M059J (cell line): ENCODE measurements around the gene TK2. TPM values are rescaled to one million over a fixed set of nuclear protein-coding genes. Genes with fewer than 3 reads are reported as not detected.
"Not testable (repeated sequence)": the region's sequence is repeated elsewhere in the genome, so short reads cannot be mapped to it uniquely, and the experiment has no call there.

Experiments used
- DNase-seq: peaks from one replicate; pipeline ENCODE4 v3.0.0-alpha.2; 2012; ENCODE audit warnings: low read depth
- total RNA-seq: library from RNA; depleted of rRNA; stranded (reverse); fragments of >200 nt; shearing (Covaris generic); gene quantifications from 2 replicates; pipeline ENCODE4 v1.2.3, GENCODE V29; 2014; rRNA removed

The TK2 gene
- total RNA-seq = 13.6 and 25.2 TPM in 2 replicates

GRCh38 chr16:66549284-66550131 is at the start of gene TK2:
TK2 (minus strand) TSS chr16:66550122; CDS start chr16:66550061, 61 bp downstream.
- peak; percentile 69 for DNase-seq

- DNase-seq = no peak
These were observed 48.2 kb upstream of the TK2 start for GRCh38 chr16:66598111-66598510.

- DNase-seq = no peak
These were observed 47.3 kb upstream of the TK2 start for GRCh38 chr16:66596986-66597848.

GRCh38 chr16:66596559-66596958 is 46.6 kb upstream of the TK2 start:
- not testable (repeated sequence) for DNase-seq

GRCh38 chr16:66594739-66595138 is 44.8 kb upstream of the TK2 start:
- DNase-seq = no peak

GRCh38 chr16:66592814-66593213 is 42.9 kb upstream of the TK2 start:
- no peak for DNase-seq

- DNase-seq = no peak
These were observed 42.3 kb upstream of the TK2 start for GRCh38 chr16:66592241-66592640.

GRCh38 chr16:66591018-66591417 is 41.1 kb upstream of the TK2 start:
- no peak for DNase-seq

GRCh38 chr16:66590322-66590721 is 40.4 kb upstream of the TK2 start:
- DNase-seq = no peak

GRCh38 chr16:66588981-66589713 is 39.2 kb upstream of the TK2 start:
- DNase-seq = peak; percentile 49

- no peak for DNase-seq
These were observed 38.1 kb upstream of the TK2 start for GRCh38 chr16:66587881-66588600.

GRCh38 chr16:66585481-66586239 is 35.7 kb upstream of the TK2 start:
- DNase-seq = no peak

- DNase-seq = no peak
These were observed 31.5 kb upstream of the TK2 start for GRCh38 chr16:66581246-66581952.

- peak; percentile 79 for DNase-seq
These were observed 30.8 kb upstream of the TK2 start for GRCh38 chr16:66580605-66581209.

- DNase-seq = no peak
These were observed 29.0 kb upstream of the TK2 start, which contains the start of gene CMTM2 for GRCh38 chr16:66578651-66579531. CMTM2 (plus strand) TSS chr16:66579463; CDS start chr16:66579608, 145 bp downstream.

GRCh38 chr16:66576296-66576695 is 26.4 kb upstream of the TK2 start:
- DNase-seq = no peak

GRCh38 chr16:66575060-66575459 is 25.1 kb upstream of the TK2 start:
- DNase-seq = no peak

GRCh38 chr16:66574531-66574930 is 24.6 kb upstream of the TK2 start:
- no peak for DNase-seq
